ENCODE results near the gene GPR89B.

GPR89B gene

GRCh38 chr1:147895123-147895522 lies 33.1 kb upstream of the GPR89B start:
- TF ChIP-seq, protein P1, sequence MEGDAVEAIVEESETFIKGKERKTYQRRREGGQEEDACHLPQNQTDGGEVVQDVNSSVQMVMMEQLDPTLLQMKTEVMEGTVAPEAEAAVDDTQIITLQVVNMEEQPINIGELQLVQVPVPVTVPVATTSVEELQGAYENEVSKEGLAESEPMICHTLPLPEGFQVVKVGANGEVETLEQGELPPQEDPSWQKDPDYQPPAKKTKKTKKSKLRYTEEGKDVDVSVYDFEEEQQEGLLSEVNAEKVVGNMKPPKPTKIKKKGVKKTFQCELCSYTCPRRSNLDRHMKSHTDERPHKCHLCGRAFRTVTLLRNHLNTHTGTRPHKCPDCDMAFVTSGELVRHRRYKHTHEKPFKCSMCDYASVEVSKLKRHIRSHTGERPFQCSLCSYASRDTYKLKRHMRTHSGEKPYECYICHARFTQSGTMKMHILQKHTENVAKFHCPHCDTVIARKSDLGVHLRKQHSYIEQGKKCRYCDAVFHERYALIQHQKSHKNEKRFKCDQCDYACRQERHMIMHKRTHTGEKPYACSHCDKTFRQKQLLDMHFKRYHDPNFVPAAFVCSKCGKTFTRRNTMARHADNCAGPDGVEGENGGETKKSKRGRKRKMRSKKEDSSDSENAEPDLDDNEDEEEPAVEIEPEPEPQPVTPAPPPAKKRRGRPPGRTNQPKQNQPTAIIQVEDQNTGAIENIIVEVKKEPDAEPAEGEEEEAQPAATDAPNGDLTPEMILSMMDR (IDR thresholded peaks at IDR 0.05), result no peak
- Histone ChIP-seq H3K4me3 (no peak overlapping the region), H3K27ac (no peak overlapping the region)
- no peak for DNase-seq (ENCODE audit: low spot score)

DNA sequence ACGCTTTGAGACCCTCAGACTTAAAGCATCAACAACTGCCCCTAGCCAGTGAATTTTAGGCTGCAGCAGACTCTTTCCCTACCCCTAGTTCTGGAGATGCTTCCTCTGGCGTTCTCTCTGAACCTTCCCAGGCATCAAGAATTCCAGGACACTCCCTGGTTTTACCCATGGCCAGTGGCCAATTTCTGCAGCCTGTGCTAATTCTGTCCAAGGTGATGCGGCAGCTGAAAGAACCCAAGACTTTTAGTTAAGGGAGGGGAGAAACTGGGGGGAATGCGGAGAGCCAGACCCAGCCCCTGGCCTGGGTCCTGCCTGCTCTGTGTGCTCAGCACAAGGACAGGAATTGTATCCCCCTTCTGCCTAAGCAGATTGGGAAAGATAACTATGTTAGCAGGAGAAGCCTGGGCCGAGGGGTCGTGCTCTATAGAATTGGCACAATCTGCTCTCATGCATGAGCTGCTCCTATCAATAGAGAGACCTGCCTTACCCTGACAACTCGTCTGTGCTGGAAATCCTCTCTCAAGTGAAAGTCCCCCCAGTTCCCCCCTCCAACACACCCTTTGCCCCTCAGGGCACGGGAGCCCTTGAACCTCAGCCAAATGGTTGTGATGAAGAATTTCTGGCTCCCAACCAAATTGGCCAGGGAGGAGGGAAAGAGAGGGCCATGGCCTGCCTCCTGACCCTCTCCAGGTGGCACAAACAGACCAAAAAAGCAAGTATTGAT lies 31.0 kb upstream of the GPR89B start:
- DNase-seq (ENCODE audit: low spot score), result no peak
- Histone ChIP-seq H3K27ac (no peak overlapping the region), H3K4me3 (no peak overlapping the region)
- TF ChIP-seq, protein P1 (IDR thresholded peaks at IDR 0.05), result no peak

GRCh38 chr1:147897789-147898188 lies 30.4 kb upstream of the GPR89B start:
- TF ChIP-seq, protein P1 (IDR thresholded peaks at IDR 0.05), result no peak
- Histone ChIP-seq H3K4me3 (no peak overlapping the region), H3K27ac (no peak overlapping the region)
- no peak for DNase-seq (ENCODE audit: low spot score)

- DNase-seq (ENCODE audit: low spot score), result no peak
- Histone ChIP-seq H3K27ac (no peak within 1 kb of the TSS), H3K4me3 (no peak within 1 kb of the TSS)
- TF ChIP-seq, protein P1 (IDR thresholded peaks at IDR 0.05), result no peak
Observed at GRCh38 chr1:147902253-147902845, 25.9 kb upstream of the GPR89B start, which contains the start of gene GJA8. TSS of gene GJA8 (plus strand) at chr1:147902795. CDS start at chr1:147907956, 5,161 bp downstream.

DNA sequence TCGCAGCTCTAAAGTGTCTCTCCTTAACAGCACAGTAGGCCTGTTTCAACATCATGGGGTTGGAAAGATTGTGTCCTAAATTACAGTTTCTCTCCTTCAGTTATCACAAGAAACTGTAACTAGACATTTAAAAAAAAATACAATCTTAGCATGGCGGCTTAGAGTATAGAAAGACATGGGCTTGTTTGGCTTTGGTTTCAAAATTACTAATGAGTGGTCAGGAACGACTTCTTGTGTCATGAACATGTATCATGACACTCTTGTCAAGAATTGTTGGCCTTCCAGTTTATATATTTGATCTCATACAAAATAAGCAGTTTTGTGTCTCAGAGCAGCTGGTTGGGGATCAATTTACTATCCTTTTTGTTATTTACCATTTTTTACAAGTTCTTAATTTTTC lies 23.5 kb upstream of the GPR89B start:
- no peak overlapping the region for H3K4me3 ChIP-seq
- no peak for DNase-seq (ENCODE audit: low spot score)
- no peak overlapping the region for H3K27ac ChIP-seq
- TF ChIP-seq, protein P1 (IDR thresholded peaks at IDR 0.05), result no peak

- Histone ChIP-seq H3K27ac (no peak overlapping the region), H3K4me3 (no peak overlapping the region)
- no peak for DNase-seq (ENCODE audit: low spot score)
- TF ChIP-seq, protein P1 (IDR thresholded peaks at IDR 0.05), result no peak
Observed at GRCh38 chr1:147907786-147908509, 20.3 kb upstream of the GPR89B start.
